Measurements from ENCODE around the gene VPS36. TPM values are rescaled to one million over a fixed set of nuclear protein-coding genes. Genes with fewer than 3 reads are reported as not detected.

Gene VPS36
- polyA plus RNA-seq, 1 donor from 2014 or later = 85.4 TPM

DNA sequence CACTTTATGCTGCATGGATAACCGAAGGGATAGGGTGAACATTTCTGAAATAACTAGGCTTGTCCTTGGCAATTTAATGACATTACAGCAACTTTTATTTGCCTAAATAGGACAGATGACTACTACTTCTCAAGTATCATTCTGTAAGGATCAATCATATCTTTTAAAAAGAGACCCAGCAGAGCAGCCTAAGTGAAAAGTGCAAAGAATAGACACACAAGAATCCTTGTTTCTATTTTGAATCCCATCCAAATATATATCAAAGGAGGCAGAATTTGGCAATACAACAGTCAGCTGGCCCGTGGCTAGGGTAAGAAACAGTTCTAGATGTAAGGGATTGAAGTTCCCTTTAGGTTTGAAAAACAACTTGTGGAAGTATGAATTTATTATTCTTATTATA is 51.4 kb downstream of the VPS36 start:
- H3K4me3 ChIP-seq (ENCODE audit: low read length) = no peak overlapping the region
- H3K4me2 ChIP-seq (ENCODE audit: low read length) = no peak overlapping the region
- no peak overlapping the region for H3K9ac ChIP-seq (ENCODE audit: low read length)
- no peaks in the 10 kb centered on the region for H3K9me2 ChIP-seq (ENCODE audit: insufficient read depth, low read length)
- no peak for TF ChIP-seq SMC3 (conservative IDR thresholded peaks at IDR 0.05; ENCODE audit: poor library complexity)
- no peak for TF ChIP-seq MXI1 (conservative IDR thresholded peaks at IDR 0.05; ENCODE audit: poor library complexity, severe bottlenecking)
- TF ChIP-seq TAF1 (IDR thresholded peaks at IDR 0.05; ENCODE audit: low read depth) = no peak
- TF ChIP-seq EP300 (conservative IDR thresholded peaks at IDR 0.05; ENCODE audit: poor library complexity, severe bottlenecking) = no peak
- TF ChIP-seq, protein P1, sequence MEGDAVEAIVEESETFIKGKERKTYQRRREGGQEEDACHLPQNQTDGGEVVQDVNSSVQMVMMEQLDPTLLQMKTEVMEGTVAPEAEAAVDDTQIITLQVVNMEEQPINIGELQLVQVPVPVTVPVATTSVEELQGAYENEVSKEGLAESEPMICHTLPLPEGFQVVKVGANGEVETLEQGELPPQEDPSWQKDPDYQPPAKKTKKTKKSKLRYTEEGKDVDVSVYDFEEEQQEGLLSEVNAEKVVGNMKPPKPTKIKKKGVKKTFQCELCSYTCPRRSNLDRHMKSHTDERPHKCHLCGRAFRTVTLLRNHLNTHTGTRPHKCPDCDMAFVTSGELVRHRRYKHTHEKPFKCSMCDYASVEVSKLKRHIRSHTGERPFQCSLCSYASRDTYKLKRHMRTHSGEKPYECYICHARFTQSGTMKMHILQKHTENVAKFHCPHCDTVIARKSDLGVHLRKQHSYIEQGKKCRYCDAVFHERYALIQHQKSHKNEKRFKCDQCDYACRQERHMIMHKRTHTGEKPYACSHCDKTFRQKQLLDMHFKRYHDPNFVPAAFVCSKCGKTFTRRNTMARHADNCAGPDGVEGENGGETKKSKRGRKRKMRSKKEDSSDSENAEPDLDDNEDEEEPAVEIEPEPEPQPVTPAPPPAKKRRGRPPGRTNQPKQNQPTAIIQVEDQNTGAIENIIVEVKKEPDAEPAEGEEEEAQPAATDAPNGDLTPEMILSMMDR (IDR thresholded peaks at IDR 0.05; ENCODE audit: poor library complexity, severe bottlenecking) = no peak
- TF ChIP-seq POLR2AphosphoS5 (IDR thresholded peaks at IDR 0.05) = no peak
- no peak for TF ChIP-seq REST (IDR thresholded peaks at IDR 0.05; ENCODE audit: borderline replicate concordance)
- no peak for TF ChIP-seq EZH2 (IDR thresholded peaks at IDR 0.05; ENCODE audit: borderline replicate concordance, insufficient read depth, low read length, poor library complexity, severe bottlenecking)
- no peak for TF ChIP-seq RAD21 (conservative IDR thresholded peaks at IDR 0.05)
- H3K79me2 ChIP-seq (replicated peaks; ENCODE audit: insufficient read depth, low read length) = no peaks in the 10 kb centered on the region
- H4K20me1 ChIP-seq (ENCODE audit: insufficient read depth) = no peaks in the 10 kb centered on the region
- no peaks in the 10 kb centered on the region for H3K27me3 ChIP-seq (ENCODE audit: insufficient read depth, low read depth, low read length)
- H3K27ac ChIP-seq (ENCODE audit: low read length) = no peak overlapping the region
- H3K36me3 ChIP-seq (ENCODE audit: insufficient read depth, low read length) = no peaks in the 10 kb centered on the region
- H3F3A ChIP-seq (ENCODE audit: insufficient read depth, low read length, poor library complexity, severe bottlenecking) = no peaks in the 10 kb centered on the region
- no peak overlapping the region for H2AFZ ChIP-seq (ENCODE audit: low read depth, low read length)
- H3K9me3 ChIP-seq (ENCODE audit: low read length) = no peaks in the 10 kb centered on the region

DNA sequence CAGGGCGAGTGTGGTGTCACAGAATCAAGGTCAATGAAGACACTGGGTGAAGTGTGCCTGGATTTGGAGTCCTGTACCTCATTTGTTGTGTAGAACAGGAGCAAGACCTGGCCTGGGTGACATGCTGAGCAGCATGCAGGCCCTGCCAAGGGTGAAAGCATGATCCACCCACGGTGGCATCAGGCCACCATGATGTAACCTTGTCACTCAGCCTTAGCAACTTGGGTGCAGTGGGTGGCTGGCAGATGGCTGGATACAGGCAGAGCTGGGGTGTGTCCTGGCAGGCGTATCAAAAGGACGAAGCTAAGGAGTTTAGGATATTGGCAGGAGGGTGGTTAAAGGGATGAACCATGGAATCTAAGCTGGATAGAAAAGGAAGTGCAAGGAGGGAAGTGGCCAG is 54.7 kb downstream of the VPS36 start:
- Histone ChIP-seq H3K4me2 (ENCODE audit: low read length) (no peak overlapping the region), H3K9ac (ENCODE audit: low read length) (no peak overlapping the region), H3K36me3 (ENCODE audit: insufficient read depth, low read length) (no peaks in the 10 kb centered on the region), H3K9me2 (ENCODE audit: insufficient read depth, low read length) (no peaks in the 10 kb centered on the region), H3K4me3 (ENCODE audit: low read length) (no peak overlapping the region), H3K9me3 (ENCODE audit: low read length) (no peaks in the 10 kb centered on the region), H3K27me3 (ENCODE audit: insufficient read depth, low read depth, low read length) (no peaks in the 10 kb centered on the region), H3F3A (ENCODE audit: insufficient read depth, low read length, poor library complexity, severe bottlenecking) (no peaks in the 10 kb centered on the region), H3K79me2 (replicated peaks; ENCODE audit: insufficient read depth, low read length) (no peaks in the 10 kb centered on the region), H3K27ac (ENCODE audit: low read length) (no peak overlapping the region), H4K20me1 (ENCODE audit: insufficient read depth) (no peaks in the 10 kb centered on the region), H2AFZ (ENCODE audit: low read depth, low read length) (no peak overlapping the region)
- TF ChIP-seq MXI1 (conservative IDR thresholded peaks at IDR 0.05; ENCODE audit: poor library complexity, severe bottlenecking) (no peak), EZH2 (IDR thresholded peaks at IDR 0.05; ENCODE audit: borderline replicate concordance, insufficient read depth, low read length, poor library complexity, severe bottlenecking) (no peak), REST (IDR thresholded peaks at IDR 0.05; ENCODE audit: borderline replicate concordance) (no peak)
- TF ChIP-seq, protein P1 (IDR thresholded peaks at IDR 0.05; ENCODE audit: poor library complexity, severe bottlenecking) = no peak
